WTC11 (cell line): ENCODE data around the gene NAMPT. TPM values are rescaled to one million over a fixed set of nuclear protein-coding genes. Genes with fewer than 3 reads are reported as not detected.

Source experiments
- ATAC-seq: fragments of 200-7000 bp; cut with Tn5 transposase; 2 replicates; pipeline ENCODE4 v1.10.0; 2021; ENCODE audit warnings: mild to moderate bottlenecking, moderate library complexity
- CTCF ChIA-PET: fragments of 300-600 bp; sonication (Branson Sonifier 250); formaldehyde crosslinking; loops from one replicate; lab custom pipeline; 2021; ENCODE audit warnings: antibody characterized with exemption; lab: Charles Lee
- POLR2A ChIA-PET: fragments of 350-600 bp; sonication (Branson Sonifier 250); formaldehyde crosslinking; loops from one replicate; lab custom pipeline; 2021; ENCODE audit warnings: antibody characterized with exemption; lab: Charles Lee
- DNase-seq: peaks from one replicate; pipeline ENCODE4 v3.0.0; 2021; ENCODE audit warnings: low spot score
- H3K27ac Mint-ChIP-seq: 2 replicates; pipeline ENCODE4 v1.8.0; 2021; ENCODE audit warnings: mixed read lengths
- H3K27me3 Mint-ChIP-seq: 2 replicates; pipeline ENCODE4 v1.8.0; 2021; ENCODE audit warnings: low read depth, mild to moderate bottlenecking, moderate library complexity, mixed read lengths
- H3K36me3 Mint-ChIP-seq: 2 replicates; pipeline ENCODE4 v1.8.0; 2021; ENCODE audit warnings: mixed read lengths
- H3K4me1 Mint-ChIP-seq: 2 replicates; pipeline ENCODE4 v1.8.0; 2022; ENCODE audit warnings: mixed read lengths
- H3K4me3 Mint-ChIP-seq: 2 replicates; pipeline ENCODE4 v1.8.0; 2021; ENCODE audit warnings: mild to moderate bottlenecking, moderate library complexity, mixed read lengths
- H3K9me3 Mint-ChIP-seq: 2 replicates; pipeline ENCODE4 v1.8.0; 2021; ENCODE audit warnings: mixed read lengths
- ATF1 ChIP-seq: sonication (generic); formaldehyde crosslinking; IDR thresholded peaks from 2 replicates; pipeline ENCODE4 v1.8.1; 2023; ENCODE audit warnings: mild to moderate bottlenecking, moderate library complexity, missing genetic modification reagents
- ELF4 ChIP-seq: sonication (generic); formaldehyde crosslinking; IDR thresholded peaks from 2 replicates; pipeline ENCODE4 v1.8.1; 2022; ENCODE audit warnings: low read depth, mild to moderate bottlenecking, moderate library complexity, missing genetic modification reagents
- FOXK1 ChIP-seq: sonication (generic); formaldehyde crosslinking; IDR thresholded peaks from 2 replicates; pipeline ENCODE4 v1.8.0; 2022; ENCODE audit warnings: mild to moderate bottlenecking, moderate library complexity, missing genetic modification reagents
- MXD4 ChIP-seq: fragments of 250-450 bp; sonication (Bioruptor Pico); IDR thresholded peaks from 2 replicates; pipeline ENCODE4 v1.8.0; 2021; ENCODE audit warnings: mild to moderate bottlenecking, moderate library complexity, borderline replicate concordance
- NFATC4 ChIP-seq: fragments of 250-450 bp; sonication (Bioruptor Pico); IDR thresholded peaks from 2 replicates; pipeline ENCODE4 v1.9.0; 2021; ENCODE audit warnings: mild to moderate bottlenecking
- NFYB ChIP-seq: sonication (generic); formaldehyde crosslinking; conservative IDR thresholded peaks from 2 replicates; pipeline ENCODE4 v1.8.0; 2022; ENCODE audit warnings: low read depth, missing genetic modification reagents
- SMAD3 ChIP-seq: sonication (generic); formaldehyde crosslinking; IDR thresholded peaks from 2 replicates; pipeline ENCODE4 v1.8.0; 2022; ENCODE audit warnings: missing genetic modification reagents, mild to moderate bottlenecking, borderline replicate concordance
- ZBTB21 ChIP-seq: sonication (generic); formaldehyde crosslinking; IDR thresholded peaks from 2 replicates; pipeline ENCODE4 v1.8.1; 2023; ENCODE audit warnings: mild to moderate bottlenecking, missing genetic modification reagents, borderline replicate concordance
- ZNF219 ChIP-seq: sonication (generic); formaldehyde crosslinking; IDR thresholded peaks from 2 replicates; pipeline ENCODE4 v1.8.0; 2023; ENCODE audit warnings: missing genetic modification reagents, mild to moderate bottlenecking, borderline replicate concordance
- ZNF416 ChIP-seq: fragments of 250-450 bp; sonication (Bioruptor Pico); IDR thresholded peaks from 2 replicates; pipeline ENCODE4 v1.9.0; 2021; ENCODE audit warnings: mild to moderate bottlenecking, inconsistent platforms
- ZNF671 ChIP-seq: fragments of 250-450 bp; sonication (Bioruptor Pico); IDR thresholded peaks from 2 replicates; pipeline ENCODE4 v1.8.0; 2021; ENCODE audit warnings: mild to moderate bottlenecking
- total RNA-seq: library from RNA; stranded (reverse); gene quantifications from 3 replicates; pipeline ENCODE4 v1.2.3, GENCODE V29; 2021
- TF ChIP-seq, protein P1 (sequence below): sonication (generic); formaldehyde crosslinking; IDR thresholded peaks from 2 replicates; pipeline ENCODE4 v1.8.0; 2022; ENCODE audit warnings: mild to moderate bottlenecking, missing genetic modification reagents
- TF ChIP-seq, protein P2 (sequence below): sonication (generic); formaldehyde crosslinking; IDR thresholded peaks from 2 replicates; pipeline ENCODE4 v1.8.0; 2022; ENCODE audit warnings: mild to moderate bottlenecking, missing genetic modification reagents
- TF ChIP-seq, protein P3 (sequence below): sonication (generic); formaldehyde crosslinking; IDR thresholded peaks from 2 replicates; pipeline ENCODE4 v1.8.0; 2023; ENCODE audit warnings: mild to moderate bottlenecking, missing genetic modification reagents
- TF ChIP-seq, protein P4 (sequence below): sonication (generic); formaldehyde crosslinking; IDR thresholded peaks from 2 replicates; pipeline ENCODE4 v1.8.1; 2022; ENCODE audit warnings: mild to moderate bottlenecking, missing genetic modification reagents, moderate library complexity, borderline replicate concordance
- TF ChIP-seq, protein P5 (sequence below): sonication (generic); formaldehyde crosslinking; IDR thresholded peaks from 2 replicates; pipeline ENCODE4 v1.8.1; 2023; ENCODE audit warnings: mild to moderate bottlenecking, moderate library complexity, missing genetic modification reagents
- TF ChIP-seq, protein P6 (sequence below): sonication (generic); formaldehyde crosslinking; IDR thresholded peaks from 2 replicates; pipeline ENCODE4 v1.8.0; 2022; ENCODE audit warnings: missing genetic modification reagents
- TF ChIP-seq, protein P7 (sequence below): sonication (generic); formaldehyde crosslinking; IDR thresholded peaks from 2 replicates; pipeline ENCODE4 v1.8.0; 2023; ENCODE audit warnings: missing genetic modification reagents
- TF ChIP-seq, protein P8 (sequence below): sonication (generic); formaldehyde crosslinking; IDR thresholded peaks from 2 replicates; pipeline ENCODE4 v1.8.1; 2022; ENCODE audit warnings: low read depth, missing genetic modification reagents, borderline replicate concordance

NAMPT gene
- total RNA-seq, 1 experiment from 2014 or later = 99.1 TPM

DNA sequence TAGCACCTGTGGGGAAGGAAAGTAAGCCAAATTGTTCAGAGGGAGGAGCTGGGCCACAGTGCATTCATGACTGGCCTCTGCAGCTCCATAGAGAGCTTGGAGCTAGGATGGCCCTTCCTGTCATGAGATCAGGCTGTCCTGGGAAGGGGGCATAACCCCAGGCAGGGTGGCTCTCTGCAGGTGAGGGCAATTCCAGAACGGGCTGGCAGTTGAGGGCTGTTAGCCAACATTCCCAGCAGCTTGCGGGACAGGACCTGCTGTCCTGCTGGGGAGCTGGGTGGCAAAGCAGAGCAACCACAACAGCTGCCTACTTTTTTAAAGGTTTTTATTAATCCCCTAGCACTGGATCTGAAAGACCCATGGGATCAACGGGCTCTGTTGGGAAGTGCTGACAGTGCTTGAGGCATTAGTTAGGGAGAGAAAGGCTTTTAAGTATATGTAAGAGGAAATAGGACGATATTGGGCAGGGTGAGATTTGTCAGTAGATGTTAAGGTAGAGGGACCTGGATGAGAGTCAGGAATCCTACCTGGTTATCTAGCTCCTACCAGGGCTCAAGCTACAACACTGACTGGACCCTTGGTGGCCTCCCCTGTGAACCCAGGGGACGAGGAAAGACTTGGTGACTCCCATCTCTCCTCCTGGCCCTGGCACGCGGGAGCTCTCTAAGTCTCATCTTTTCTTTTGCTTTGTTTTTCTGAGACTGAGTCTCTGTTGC lies 77.8 kb downstream of the NAMPT start:
- no peak overlapping the region for H3K27ac Mint-ChIP-seq
- TF ChIP-seq, protein P1, sequence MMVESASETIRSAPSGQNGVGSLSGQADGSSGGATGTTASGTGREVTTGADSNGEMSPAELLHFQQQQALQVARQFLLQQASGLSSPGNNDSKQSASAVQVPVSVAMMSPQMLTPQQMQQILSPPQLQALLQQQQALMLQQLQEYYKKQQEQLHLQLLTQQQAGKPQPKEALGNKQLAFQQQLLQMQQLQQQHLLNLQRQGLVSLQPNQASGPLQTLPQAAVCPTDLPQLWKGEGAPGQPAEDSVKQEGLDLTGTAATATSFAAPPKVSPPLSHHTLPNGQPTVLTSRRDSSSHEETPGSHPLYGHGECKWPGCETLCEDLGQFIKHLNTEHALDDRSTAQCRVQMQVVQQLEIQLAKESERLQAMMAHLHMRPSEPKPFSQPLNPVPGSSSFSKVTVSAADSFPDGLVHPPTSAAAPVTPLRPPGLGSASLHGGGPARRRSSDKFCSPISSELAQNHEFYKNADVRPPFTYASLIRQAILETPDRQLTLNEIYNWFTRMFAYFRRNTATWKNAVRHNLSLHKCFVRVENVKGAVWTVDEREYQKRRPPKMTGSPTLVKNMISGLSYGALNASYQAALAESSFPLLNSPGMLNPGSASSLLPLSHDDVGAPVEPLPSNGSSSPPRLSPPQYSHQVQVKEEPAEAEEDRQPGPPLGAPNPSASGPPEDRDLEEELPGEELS (CRISPR knock-in tag) = no peak
- TF ChIP-seq ZNF671 (CRISPR knock-in tag) (no peak), ELF4 (CRISPR knock-in tag) (no peak), ZNF416 (CRISPR knock-in tag) (no peak), ATF1 (CRISPR knock-in tag) (no peak), NFATC4 (CRISPR knock-in tag) (no peak), NFYB (CRISPR knock-in tag) (no peak), ZNF219 (no peak), MXD4 (no peak), FOXK1 (no peak), SMAD3 (CRISPR knock-in tag) (no peak), ZBTB21 (CRISPR knock-in tag) (no peak)
- TF ChIP-seq, protein P2, sequence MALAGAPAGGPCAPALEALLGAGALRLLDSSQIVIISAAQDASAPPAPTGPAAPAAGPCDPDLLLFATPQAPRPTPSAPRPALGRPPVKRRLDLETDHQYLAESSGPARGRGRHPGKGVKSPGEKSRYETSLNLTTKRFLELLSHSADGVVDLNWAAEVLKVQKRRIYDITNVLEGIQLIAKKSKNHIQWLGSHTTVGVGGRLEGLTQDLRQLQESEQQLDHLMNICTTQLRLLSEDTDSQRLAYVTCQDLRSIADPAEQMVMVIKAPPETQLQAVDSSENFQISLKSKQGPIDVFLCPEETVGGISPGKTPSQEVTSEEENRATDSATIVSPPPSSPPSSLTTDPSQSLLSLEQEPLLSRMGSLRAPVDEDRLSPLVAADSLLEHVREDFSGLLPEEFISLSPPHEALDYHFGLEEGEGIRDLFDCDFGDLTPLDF (CRISPR knock-in tag) = no peak
- TF ChIP-seq, protein P3, sequence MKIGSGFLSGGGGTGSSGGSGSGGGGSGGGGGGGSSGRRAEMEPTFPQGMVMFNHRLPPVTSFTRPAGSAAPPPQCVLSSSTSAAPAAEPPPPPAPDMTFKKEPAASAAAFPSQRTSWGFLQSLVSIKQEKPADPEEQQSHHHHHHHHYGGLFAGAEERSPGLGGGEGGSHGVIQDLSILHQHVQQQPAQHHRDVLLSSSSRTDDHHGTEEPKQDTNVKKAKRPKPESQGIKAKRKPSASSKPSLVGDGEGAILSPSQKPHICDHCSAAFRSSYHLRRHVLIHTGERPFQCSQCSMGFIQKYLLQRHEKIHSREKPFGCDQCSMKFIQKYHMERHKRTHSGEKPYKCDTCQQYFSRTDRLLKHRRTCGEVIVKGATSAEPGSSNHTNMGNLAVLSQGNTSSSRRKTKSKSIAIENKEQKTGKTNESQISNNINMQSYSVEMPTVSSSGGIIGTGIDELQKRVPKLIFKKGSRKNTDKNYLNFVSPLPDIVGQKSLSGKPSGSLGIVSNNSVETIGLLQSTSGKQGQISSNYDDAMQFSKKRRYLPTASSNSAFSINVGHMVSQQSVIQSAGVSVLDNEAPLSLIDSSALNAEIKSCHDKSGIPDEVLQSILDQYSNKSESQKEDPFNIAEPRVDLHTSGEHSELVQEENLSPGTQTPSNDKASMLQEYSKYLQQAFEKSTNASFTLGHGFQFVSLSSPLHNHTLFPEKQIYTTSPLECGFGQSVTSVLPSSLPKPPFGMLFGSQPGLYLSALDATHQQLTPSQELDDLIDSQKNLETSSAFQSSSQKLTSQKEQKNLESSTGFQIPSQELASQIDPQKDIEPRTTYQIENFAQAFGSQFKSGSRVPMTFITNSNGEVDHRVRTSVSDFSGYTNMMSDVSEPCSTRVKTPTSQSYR (CRISPR knock-in tag) = no peak
- TF ChIP-seq, protein P4, sequence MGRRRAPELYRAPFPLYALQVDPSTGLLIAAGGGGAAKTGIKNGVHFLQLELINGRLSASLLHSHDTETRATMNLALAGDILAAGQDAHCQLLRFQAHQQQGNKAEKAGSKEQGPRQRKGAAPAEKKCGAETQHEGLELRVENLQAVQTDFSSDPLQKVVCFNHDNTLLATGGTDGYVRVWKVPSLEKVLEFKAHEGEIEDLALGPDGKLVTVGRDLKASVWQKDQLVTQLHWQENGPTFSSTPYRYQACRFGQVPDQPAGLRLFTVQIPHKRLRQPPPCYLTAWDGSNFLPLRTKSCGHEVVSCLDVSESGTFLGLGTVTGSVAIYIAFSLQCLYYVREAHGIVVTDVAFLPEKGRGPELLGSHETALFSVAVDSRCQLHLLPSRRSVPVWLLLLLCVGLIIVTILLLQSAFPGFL = no peak
- TF ChIP-seq, protein P5, sequence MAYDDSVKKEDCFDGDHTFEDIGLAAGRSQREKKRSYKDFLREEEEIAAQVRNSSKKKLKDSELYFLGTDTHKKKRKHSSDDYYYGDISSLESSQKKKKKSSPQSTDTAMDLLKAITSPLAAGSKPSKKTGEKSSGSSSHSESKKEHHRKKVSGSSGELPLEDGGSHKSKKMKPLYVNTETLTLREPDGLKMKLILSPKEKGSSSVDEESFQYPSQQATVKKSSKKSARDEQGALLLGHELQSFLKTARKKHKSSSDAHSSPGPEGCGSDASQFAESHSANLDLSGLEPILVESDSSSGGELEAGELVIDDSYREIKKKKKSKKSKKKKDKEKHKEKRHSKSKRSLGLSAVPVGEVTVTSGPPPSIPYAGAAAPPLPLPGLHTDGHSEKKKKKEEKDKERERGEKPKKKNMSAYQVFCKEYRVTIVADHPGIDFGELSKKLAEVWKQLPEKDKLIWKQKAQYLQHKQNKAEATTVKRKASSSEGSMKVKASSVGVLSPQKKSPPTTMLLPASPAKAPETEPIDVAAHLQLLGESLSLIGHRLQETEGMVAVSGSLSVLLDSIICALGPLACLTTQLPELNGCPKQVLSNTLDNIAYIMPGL (CRISPR knock-in tag) = no peak
- TF ChIP-seq, protein P6, sequence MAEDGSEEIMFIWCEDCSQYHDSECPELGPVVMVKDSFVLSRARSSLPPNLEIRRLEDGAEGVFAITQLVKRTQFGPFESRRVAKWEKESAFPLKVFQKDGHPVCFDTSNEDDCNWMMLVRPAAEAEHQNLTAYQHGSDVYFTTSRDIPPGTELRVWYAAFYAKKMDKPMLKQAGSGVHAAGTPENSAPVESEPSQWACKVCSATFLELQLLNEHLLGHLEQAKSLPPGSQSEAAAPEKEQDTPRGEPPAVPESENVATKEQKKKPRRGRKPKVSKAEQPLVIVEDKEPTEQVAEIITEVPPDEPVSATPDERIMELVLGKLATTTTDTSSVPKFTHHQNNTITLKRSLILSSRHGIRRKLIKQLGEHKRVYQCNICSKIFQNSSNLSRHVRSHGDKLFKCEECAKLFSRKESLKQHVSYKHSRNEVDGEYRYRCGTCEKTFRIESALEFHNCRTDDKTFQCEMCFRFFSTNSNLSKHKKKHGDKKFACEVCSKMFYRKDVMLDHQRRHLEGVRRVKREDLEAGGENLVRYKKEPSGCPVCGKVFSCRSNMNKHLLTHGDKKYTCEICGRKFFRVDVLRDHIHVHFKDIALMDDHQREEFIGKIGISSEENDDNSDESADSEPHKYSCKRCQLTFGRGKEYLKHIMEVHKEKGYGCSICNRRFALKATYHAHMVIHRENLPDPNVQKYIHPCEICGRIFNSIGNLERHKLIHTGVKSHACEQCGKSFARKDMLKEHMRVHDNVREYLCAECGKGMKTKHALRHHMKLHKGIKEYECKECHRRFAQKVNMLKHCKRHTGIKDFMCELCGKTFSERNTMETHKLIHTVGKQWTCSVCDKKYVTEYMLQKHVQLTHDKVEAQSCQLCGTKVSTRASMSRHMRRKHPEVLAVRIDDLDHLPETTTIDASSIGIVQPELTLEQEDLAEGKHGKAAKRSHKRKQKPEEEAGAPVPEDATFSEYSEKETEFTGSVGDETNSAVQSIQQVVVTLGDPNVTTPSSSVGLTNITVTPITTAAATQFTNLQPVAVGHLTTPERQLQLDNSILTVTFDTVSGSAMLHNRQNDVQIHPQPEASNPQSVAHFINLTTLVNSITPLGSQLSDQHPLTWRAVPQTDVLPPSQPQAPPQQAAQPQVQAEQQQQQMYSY (CRISPR knock-in tag) = no peak
- TF ChIP-seq, protein P7, sequence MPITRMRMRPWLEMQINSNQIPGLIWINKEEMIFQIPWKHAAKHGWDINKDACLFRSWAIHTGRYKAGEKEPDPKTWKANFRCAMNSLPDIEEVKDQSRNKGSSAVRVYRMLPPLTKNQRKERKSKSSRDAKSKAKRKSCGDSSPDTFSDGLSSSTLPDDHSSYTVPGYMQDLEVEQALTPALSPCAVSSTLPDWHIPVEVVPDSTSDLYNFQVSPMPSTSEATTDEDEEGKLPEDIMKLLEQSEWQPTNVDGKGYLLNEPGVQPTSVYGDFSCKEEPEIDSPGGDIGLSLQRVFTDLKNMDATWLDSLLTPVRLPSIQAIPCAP = no peak
- TF ChIP-seq, protein P8, sequence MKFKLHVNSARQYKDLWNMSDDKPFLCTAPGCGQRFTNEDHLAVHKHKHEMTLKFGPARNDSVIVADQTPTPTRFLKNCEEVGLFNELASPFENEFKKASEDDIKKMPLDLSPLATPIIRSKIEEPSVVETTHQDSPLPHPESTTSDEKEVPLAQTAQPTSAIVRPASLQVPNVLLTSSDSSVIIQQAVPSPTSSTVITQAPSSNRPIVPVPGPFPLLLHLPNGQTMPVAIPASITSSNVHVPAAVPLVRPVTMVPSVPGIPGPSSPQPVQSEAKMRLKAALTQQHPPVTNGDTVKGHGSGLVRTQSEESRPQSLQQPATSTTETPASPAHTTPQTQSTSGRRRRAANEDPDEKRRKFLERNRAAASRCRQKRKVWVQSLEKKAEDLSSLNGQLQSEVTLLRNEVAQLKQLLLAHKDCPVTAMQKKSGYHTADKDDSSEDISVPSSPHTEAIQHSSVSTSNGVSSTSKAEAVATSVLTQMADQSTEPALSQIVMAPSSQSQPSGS (CRISPR knock-in tag) = no peak
- TF ChIP-seq, all 79 proteins: peak for 0
- CTCF ChIA-PET = interaction anchor here (3.1 kb wide), 1 partner anchor 30 kb away, joined by 14 read pairs; no protein-coding TSS in a partner anchor
- Mint-ChIP-seq H3K9me3 (peaks cover 31% of the 10 kb centered on the region), H3K4me3 (no peak overlapping the region), H3K4me1 (no peaks in the 10 kb centered on the region), H3K27me3 (peaks cover 13% of the 10 kb centered on the region), H3K36me3 (peaks cover 25% of the 10 kb centered on the region)
- DNase-seq (no peak), ATAC-seq (no peak)
- POLR2A ChIA-PET = no interaction called here
